GM19324 (cell line): ENCODE results near the gene HCN2.
"Not testable (repeated sequence)": the region's sequence is repeated elsewhere in the genome, so short reads cannot be mapped to it uniquely, and the experiment has no call there.

Experiments
- ATAC-seq: cut with Tn5 transposase; IDR thresholded peaks from one replicate; pipeline ENCODE4 v1.9.1; 2021; ENCODE audit warnings: mild to moderate bottlenecking, moderate library complexity; ENCODE audit not compliant: unreplicated experiment, low FRiP score

HCN2 gene

DNA sequence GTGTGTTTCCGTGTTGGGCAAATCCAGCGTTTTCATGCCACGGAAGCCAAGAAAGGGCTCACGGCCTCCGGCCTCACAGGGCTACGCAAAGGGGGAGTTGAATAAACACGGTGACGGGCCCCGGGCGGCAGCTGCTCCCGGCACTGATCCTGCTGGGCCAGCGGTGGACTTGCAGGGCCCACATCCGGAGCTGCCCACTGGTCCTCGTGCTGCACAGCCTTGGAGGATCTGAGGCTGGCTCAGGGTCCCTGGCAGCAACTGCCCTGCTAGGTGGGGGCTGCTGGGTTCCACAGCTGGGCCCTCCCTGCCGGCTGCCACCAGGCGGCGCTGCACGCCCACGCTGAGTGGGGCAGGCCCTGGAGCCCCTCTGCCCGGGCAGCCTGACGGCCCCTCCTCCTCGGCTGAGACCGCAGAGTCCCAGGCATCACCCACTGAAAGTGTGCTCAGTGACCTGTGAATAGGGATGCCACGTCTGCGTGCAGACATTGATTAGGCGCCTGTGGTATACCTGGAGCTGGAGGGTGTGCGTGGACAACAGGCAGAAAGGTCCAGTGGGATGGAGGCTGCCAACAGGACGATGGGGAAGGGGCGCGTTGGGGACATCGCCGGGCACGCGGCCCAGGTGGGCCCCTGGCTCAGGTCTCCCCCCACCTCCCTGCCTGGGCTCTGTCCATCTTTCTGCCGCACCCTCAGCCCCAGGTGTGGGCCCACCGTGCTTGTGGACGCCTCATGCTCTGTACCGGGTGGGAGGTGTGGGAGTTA is 5.3 kb upstream of the HCN2 start:
- no peak for ATAC-seq

DNA sequence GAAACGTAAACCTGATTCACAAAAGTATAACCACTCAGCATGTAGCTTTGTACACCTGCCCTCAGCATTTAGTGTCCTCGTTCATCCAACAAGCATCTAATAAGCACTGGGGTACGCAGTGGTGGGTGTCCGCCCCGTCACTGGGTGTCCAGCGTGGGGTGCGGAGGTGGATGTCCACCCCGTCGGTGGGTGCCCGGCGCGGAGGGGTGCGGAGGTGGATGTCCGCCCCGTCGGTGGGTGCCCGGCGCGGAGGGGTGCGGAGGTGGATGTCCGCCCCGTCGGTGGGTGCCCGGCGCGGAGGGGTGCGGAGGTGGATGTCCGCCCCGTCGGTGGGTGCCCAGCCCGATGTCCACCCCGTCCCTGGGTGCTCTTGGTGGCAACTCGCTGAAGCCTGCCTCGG is 4.5 kb upstream of the HCN2 start:
- ATAC-seq: not testable (repeated sequence)

DNA sequence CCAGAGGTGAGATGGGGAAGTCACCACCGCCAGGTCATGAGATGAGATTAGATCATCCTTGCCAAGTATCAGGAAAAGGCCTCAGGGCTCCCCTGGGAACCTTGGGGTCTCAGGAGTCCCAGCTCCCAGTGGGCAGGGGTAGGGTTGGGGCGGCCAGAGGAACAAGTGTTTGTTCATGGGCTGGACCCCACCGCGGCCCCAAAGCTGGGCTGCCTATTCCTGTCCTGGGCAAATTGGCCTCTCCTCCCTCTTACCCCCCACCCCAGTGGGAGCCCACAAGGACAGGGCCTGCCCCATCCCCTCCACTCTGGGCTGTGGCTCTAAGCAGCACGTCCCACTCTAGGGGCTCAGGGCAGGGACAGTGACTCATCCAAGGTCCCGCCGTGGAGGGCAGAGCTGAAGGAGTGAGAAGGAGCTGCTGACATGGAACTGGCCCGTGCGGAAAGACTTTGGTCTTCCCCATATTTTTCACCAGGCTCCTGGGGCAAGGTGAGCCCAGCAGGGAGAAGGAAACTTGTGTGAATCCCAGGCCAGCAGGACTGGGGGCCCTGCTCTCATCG is 4.0 kb upstream of the HCN2 start:
- no peak for ATAC-seq

DNA sequence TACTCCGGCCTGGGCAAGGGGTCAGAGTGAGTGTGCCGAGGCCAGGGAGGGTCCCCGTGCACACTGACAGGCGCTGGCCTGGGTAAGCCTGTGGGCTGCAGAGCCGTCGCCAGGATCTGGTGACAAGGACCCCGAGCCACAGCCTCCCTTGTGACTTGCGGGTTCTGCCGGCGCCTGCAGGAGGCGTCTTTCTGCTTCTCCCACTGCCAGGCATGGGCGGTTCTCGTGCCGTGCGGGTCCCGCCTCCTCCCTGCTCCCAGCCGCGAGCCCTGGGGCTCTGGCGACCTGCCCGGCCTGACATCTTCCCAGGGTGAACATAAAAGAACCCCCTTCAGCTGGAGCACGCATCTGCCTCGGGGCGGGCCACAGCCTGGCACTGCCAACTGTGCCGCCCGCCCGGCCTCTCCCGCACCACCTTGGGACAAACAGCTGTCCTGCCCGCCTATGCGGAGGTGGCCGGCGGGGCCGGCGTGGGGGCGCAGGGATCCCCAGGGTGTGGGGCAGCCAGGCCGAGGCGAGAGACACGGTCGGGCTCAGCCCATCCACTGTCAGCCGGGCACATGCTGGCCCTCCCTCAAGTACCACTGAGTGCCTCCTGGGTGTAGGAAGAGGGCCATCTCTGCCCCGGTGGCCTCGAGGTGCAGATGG is 1.5 kb upstream of the HCN2 start:
- no peak for ATAC-seq

DNA sequence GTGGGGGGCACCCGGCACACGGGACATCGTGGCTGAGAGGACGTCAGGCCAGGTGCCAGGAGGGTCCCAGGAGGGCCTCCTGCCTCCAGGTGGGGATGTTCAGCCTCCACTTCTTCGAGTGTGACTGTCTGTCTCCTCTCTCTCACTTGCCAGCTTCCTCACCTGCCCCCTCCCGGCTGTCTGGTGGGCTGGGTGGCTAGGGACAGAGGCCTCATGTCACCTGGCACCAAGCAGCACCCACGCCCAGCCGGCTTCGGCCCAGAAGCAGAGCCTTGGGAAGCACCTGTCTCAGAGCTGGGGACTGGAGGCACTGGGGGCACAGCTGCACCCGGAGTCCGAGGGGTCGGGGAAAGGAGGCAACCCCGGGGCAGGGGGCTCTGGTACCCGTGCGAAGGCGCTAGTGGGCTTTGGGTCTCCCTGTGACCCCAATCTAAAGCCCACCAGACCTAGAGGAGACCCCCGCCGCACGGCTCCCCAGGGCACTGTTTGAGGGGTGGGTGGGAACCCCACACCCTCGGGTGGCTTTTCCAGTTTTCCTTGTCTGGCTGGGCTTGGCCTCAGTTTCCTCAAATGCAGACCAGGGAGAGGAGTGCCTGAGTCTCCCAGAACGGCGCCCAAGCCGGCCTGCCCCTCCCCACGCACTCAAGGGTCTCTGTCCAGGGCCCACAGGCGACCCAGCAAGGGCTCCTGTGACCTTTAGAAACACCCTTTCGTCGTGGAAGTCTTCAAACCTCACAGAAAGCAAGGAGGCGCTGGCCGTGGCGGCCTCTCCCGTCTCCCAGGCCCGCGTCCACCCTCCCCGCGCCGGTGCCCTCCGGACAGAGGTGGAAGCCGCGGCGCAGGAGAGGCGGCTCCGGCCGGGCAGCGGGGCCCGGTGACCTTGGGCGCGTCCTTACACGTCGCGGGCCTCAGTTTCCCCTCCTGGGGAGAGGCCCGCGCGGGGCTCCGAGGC is 664 bp upstream of the HCN2 start:
- ATAC-seq: no peak

DNA sequence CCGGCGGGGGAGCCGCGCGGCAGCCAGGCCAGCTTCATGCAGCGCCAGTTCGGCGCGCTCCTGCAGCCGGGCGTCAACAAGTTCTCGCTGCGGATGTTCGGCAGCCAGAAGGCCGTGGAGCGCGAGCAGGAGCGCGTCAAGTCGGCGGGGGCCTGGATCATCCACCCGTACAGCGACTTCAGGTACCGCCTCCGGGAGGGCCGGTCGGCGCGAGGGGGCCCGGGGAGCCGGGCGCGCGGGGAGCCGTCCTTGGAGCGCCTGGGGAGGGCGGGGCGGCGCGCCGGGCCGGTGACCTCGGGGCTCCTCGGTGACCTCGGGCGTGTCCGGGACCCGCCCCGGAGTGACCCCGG is 690 bp downstream of the HCN2 start:
- ATAC-seq: no peak

DNA sequence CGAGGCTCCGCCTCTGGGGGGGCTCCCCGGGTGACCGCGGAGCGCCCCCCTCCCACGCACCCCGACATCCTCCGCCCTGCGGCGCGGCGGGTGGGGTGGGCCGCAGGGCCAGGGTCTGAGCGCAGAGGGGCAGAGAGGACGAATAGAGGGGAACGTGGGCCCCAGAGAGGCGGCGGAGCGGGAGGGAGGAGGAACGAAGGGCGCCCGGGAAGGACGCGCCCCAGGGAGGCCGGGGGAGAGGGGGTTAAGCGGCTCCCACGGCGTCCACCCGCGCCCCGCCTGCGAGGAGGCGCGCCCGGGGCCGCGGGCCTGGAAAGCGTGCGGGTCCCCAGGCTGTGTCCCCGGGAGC is 1.0 kb downstream of the HCN2 start:
- ATAC-seq: no peak

DNA sequence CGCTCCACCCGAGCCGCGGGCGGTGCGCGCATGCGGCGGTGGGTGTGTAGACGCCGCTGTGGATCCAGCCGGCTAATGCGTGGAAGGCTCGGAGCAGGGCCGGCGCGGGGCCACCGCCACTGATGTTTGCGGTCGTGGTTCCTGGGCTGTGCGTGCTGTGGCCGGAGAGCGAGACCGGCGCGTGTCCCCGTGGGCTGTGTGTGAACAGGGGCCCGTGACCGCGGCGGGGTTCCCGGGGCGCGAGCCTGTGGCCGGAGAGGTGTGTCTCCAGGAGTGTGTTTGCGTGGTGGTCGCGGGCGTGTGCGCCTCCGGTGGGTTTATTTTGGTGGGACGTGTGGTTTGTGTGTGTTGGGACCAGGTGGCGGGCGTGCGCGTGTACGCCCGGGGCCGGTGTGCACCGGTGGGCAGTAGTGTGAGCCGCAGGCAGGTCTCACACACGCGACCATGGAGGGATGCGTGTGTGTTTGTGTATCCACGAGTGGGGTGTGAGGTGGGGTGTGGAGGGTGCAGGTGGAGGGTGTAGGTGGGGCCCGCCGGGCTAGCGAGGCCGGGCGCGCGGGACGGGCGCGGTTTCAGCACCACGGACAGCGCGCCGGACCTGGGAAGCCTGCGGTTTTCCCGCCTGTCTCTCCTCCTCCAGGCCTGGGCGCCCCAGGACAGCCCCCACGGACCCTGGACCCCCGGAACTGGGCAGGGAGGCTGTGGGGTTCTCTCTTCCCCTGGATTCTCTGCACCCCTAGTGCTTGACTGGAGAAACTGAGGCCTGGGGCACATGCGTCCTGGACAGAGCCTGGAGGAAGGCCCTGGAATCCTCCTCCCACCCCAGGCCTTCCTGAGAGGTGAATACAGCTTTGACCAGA is 1.6 kb downstream of the HCN2 start:
- ATAC-seq: no peak

DNA sequence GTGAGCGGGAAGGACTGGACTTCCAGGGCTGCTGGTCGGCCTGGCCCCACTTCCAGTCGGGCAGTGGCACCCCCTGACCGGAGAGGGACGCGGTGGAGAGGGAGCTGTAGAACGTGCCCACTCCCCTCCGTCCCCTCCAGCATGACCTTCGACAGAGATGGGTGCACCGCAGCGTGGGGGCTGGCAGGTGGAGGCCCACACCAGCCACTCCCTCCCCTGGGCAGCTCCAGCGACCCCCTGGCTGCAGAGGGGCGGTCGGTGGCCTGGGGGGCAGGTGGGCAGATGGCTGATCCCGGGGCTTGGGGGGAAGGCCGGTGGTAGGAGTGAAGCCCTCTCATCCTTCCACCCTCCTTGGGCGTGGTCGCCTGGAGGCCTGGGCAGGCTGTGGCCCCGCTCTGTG is 2.4 kb downstream of the HCN2 start:
- ATAC-seq: no peak

DNA sequence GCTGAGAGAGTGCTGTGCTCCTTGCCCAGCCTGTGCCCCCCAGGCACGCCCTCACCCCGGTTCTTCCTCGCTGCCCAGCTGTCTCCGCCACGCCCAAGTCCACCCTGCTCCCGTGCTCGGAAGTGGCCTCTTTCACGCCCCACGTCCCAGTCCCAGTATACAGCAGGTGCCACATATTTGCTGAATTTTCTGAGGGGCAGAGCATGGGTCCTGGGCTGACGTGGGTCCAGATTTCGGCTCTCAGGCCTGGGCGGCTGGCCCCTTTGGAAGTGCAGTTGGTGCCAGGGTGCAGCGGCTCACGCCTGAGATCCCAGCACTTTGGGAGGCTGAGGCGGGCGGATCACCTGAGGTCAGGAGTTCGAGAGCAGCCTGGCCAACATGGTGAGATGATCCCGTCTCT is 3.4 kb downstream of the HCN2 start:
- ATAC-seq: no peak

DNA sequence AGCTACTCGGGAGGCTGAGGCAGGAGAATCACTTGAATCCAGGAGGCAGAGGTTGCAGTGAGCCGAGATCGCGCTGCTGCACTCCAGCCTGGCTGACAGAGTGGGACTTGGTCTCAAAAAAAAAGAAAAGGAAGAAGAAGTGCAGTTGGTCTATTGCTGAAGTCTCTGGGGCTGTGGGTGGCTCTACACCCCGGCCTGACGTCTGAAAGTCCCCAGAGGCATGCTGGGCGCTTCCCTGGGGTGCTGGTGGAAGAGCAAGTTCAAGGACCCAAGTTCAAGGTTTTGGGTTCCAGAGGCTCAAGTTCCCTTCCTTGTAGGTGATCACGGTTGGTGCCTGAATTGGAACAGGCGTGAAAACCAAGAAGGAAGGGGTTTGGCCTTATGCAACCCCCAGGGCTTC is 3.8 kb downstream of the HCN2 start:
- ATAC-seq: no peak

DNA sequence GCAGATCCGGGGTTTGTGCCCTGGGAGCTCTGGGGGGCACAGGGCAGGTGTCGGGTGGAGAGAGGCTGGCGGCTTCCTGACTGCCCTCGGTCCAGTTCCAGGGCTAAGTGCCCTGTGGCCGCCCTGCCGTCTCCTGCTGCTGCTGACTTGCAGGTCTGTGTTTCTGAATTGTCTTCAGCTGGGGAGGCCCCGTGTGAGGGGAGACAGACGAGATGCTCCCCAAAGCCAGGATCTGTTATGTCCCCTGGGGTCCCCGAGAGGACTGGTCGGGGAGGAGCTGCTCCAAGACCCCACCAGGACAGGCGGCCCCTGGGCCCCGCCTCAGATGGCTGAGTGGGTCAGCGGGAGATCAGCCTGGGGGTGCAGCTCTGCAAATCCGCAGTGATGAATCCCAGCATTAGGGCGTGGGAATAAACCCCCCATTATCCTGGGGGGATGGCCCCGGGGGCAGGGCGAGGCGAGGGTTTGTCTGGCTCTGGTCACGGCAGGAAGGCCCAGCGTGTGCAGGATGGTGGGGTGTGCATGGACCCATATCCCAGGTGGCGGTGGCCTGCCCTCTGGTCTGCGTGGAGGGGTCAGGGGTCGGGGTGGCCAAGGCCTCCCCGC is 4.7 kb downstream of the HCN2 start:
- ATAC-seq: no peak

DNA sequence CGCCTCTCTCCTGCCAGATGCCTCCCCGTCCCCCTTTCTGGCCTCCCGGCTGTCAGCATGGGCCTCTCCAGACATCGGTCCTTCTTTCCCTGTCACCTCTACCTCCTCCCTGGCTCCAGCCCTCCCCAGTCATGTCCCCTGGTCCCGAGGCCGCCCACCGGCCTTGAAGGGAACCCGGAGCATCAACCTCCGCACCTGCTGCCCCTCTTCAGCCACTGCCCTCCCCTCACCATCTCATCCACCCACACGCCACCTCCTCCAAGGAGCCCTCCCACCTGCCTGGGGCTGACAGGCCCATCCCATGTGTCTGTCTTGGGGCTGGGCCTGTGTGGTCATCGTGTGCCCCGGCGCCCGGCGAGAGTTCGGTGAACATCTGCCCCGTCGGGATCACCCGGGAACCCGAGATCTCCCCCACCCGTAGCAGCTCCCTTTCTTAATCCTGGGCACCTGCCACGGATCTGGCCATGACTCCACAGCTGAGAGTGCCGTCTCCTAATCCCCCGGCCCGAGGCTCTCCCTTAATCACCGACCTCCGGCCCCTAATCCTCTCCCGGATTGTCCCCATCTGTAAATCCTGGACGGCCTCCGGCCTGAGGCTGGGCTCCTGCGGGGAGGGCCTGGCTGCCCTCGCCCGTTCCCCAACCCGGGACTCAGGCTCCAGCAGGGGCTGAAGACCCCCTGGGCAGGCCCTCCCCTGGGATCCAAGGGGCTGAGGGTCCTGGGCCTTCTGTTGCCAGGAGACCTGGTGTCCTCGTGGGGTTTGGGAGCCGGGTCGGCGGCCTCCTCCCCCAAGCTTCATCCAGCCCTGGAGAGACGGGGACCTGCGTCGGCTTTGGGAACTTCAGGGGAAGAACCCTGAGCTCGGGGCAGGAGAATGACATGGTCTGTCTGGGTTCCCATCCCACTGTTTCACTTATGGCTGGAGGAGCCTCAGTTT is 5.9 kb downstream of the HCN2 start:
- ATAC-seq: no peak

DNA sequence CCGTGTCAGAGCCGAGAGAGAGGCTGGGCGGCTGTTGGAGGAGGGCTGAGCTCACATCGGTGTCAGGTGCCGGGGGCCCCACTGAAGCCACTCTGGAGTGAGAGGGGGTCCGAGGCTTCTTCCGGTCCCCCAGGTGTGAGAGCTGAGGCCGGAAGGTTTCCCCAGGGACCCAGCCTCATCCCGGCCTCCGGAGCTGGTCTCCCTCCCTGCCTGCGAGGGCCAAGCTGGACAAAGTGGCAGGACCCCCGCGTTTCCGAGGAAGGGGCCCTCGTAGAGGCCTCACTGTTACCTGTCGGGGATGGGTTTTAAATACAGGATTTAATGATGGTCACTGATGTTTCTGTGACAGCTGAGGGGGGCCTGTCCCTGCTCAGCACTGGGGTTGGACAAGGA is 6.6 kb downstream of the HCN2 start:
- no peak for ATAC-seq

DNA sequence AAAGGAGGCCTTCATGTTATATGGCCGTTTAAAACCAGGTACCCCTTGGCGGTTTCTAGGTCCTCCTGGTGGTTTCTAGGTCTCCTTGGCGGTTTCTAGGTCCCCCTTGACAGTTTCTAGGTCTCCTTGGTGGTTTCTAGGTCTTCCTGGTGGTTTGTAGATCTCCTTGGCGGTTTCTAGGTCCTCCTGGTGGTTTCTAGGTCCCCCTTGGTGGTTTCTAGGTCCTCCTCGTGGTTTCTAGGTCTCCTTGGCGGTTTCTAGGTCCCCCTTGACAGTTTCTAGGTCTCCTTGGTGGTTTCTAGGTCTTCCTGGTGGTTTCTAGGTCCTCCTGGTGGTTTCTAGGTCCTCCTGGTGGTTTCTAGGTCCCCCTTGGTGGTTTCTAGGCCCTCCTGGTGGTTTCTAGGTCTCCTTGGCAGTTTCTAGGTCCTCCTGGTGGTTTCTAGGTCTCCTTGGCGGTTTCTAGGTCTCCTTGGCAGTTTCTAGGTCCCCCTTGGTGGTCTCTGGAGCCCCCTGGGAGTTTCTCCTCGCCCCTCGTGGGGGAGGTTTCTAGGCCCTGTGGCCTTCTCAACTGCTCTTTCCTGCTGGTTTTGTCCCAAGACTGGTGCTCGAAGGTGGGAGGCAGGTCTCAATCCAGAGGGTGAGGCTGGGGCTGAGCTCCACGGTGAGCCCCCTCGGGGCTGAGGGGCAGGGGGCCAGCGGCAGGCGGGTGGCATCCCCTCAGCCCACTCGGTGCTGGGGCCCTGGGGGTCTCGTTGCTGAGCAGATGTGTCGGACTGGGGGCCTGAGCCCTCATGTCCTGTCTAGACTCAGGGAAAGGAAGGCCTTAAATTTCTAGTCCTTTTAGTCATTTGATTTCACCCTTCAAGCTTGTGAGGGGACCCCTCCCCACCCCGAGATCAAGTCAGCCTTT is 8.0 kb downstream of the HCN2 start:
- no peak for ATAC-seq

DNA sequence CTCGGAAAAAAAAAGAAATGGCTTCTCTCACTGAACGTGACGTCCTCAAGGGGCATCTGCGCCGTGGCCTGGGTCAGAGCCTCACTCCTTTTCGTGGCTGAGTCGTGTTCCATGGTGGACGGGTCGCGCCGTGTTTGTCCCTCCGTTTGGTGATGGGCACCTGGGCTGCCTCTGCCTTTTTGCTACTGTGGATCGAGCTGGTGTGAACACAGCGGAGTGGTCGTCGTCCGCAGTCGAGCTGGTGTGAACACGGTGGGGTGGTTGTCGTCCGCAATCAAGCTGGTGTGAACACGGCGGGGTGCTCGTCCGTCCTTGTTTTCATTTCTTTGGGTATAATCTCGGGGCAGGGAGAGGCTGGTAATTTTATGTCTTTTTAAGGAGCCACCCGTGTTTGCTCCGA is 11.6 kb downstream of the HCN2 start:
- ATAC-seq: no peak

DNA sequence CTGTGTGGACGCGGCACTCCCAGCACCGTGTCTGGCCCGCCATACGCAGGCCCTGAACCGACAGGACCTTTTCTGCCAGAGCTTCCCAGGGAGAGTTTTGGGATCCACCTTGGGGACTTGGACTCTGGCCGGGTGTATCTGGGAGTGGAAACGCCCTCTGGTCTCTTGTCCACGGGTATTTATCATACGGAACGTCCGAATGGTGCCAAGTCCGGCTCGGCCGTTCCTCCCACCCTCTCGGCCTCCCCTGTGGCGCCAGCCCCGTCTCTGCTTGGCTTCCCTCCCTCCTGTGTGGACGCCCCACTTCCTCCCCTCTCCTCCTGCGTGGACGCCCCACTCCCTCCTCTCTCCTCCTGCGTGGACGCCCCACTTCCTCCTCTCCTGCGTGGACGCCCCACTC is 12.1 kb downstream of the HCN2 start:
- ATAC-seq: no peak
